Body of pancreas (tissue), 4 donors: ENCODE data around the gene TXN2. TPM values are rescaled to one million over a fixed set of nuclear protein-coding genes. Genes with fewer than 3 reads are reported as not detected.

ENCODE experiments used
- ATAC-seq: fragments of 150-250 bp; one replicate; pipeline ENCODE4 v1.9.1; 2016
- DNase-seq, 4 donors: peaks; one replicate each; pipeline ENCODE4 v3.0.0-alpha.2; 2019
- H3K27ac ChIP-seq, 4 donors: fragments of 200-600 bp; sonication (generic); 1 replicate in 3 of 4; 2 replicates in 1 of 4; pipeline versions ENCODE4 v1.5.1 to v1.6.1; 2016 to 2019; ENCODE audit warnings: mild to moderate bottlenecking in 1 of 4, mixed read lengths in 1 of 4, moderate library complexity in 1 of 4
- H3K27me3 ChIP-seq, 2 donors: fragments of 200-600 bp; sonication (generic); one replicate each; pipeline ENCODE4 v1.6.0; 2016; ENCODE audit warnings: mild to moderate bottlenecking in 1 of 2
- H3K36me3 ChIP-seq, 2 donors: fragments of 200-600 bp; sonication (generic); replicated peaks in 1 of 2; 2 replicates each; pipeline ENCODE4 v1.5.1; 2016; ENCODE audit warnings: low read depth in 2 of 2; ENCODE audit not compliant: insufficient read depth in 1 of 2
- H3K4me1 ChIP-seq: fragments of 200-600 bp; sonication (generic); one replicate; pipeline ENCODE4 v1.6.0; 2016
- H3K4me3 ChIP-seq, 2 donors: fragments of 200-600 bp; sonication (generic); 1 replicate in 1 of 2; 2 replicates in 1 of 2; pipeline ENCODE4 v1.5.1; 2016 to 2019
- H3K9me3 ChIP-seq, 3 donors: fragments of 200-600 bp; sonication (generic); 1 replicate in 2 of 3; 2 replicates in 1 of 3; pipeline ENCODE4 v1.5.1; 2016
- CTCF ChIP-seq, 7 experiments: fragments of 450-650 bp in 4 of 7; fragments of 200-600 bp in 3 of 7; sonication (generic) in 3 of 7; IDR thresholded peaks; one replicate each; pipeline ENCODE4 v1.5.1; 2016 to 2019; ENCODE audit warnings: antibody characterized with exemption in 7 of 7
- POLR2A ChIP-seq, 3 donors: fragments of 450-650 bp; IDR thresholded peaks; one replicate each; pipeline ENCODE4 v1.6.1; 2016; ENCODE audit warnings: antibody characterized with exemption in 3 of 3, mild to moderate bottlenecking in 2 of 3
- WGBS, 2 donors: methylation state at CpG; one replicate each; pipeline ENCODE4 v1.1.5; 2017; 5-methylcytosine and 5-hydroxymethylcytosine counted together
- intact Hi-C: fragments of 100-400 bp; cut with DNase I; formaldehyde crosslinking; loops from one replicate; pipeline ENCODE4 v1.15.1; 2023
- total RNA-seq, 2 donors: library from RNA; depleted of rRNA; stranded (reverse); fragments of >200 nt; gene quantifications; one replicate each; pipeline ENCODE4 v1.1.0, GENCODE V29; 2016

The TXN2 gene
- total RNA-seq, 2 donors from 2014 or later: 27.0 to 44.5 TPM

DNA sequence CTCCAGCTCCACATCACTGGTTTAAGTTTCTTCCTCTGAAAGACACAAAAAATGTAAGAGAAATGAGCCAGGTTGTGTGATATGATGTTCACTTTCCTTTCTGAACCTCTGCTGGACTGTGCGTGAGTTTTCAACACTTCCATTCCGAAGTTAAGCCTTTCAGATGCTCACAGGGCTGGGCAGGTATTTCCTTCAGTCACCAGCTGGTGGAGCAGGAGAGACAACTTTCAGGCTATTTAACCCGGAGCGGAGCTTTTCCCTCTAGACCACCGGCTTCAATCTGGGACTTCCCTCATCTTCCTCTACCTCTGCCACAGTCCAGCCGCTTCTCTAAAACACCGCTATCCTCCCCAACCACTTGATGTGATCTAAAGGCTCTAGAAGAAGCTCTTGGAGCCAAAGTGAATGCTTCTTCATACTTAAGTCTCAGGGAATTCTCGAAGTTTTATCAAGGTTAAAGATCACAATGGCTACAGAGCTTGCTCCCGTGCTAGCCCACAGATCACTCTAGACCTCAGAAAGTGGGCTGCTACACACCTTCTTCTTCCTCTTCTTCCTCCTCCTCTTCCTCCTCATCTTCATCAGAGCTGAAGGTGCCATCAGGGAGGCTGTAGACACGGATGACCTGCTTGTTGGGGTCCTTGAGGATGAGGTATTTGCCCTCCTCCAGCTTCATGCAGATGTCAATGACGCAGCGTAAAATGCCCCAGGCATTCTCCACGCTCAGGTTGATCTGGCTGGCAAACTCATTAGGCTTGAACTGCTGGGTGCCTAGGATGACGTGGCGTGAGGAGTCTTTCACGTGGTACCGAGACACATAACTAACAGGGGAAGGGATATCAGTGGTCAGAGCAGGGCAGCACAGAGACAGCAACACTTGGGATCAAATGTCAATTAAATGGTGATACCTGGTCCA is 29.8 kb upstream of the TXN2 start:
- Histone ChIP-seq H3K27me3 (no peaks in the 10 kb centered on the region), H3K9me3 (no peaks in the 10 kb centered on the region), H3K36me3 (peaks cover 28 to 48% of the 10 kb centered on the region in 2 donors), H3K4me3 (no peak overlapping the region), H3K4me1 (peaks cover 14% of the 10 kb centered on the region), H3K27ac (no peak overlapping the region)
- intact Hi-C loops: no loop called here
- ATAC-seq (no peak), DNase-seq (peak; percentile 32 to 51 (median 42))
- WGBS, 2 donors: 66 to 73% methylated on average over 17 of the region's 17 CpGs
- TF ChIP-seq POLR2A (IDR thresholded peaks at IDR 0.05): no peak
- TF ChIP-seq CTCF (IDR thresholded peaks at IDR 0.05): peak; percentile 1 to 43 (median 29)

DNA sequence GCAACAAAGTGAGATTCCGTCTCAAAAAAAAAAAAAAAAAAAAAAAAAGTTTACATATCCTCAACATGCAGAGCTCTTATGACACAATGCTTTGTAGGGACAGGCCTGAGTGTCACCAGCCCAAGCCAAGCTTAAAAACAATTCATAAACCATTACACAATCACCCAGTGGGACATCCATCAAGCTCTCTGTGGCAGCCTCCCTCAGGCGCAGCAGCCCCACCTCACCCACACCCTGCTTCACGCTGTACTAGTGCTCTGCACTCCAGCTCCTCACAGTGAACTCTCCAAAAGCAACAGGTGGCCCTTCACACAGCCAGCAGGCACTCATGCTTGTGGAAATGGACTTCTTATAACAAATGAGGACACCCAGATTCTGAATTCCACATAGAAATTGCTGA is 28.9 kb upstream of the TXN2 start:
- ATAC-seq (no peak), DNase-seq (no peak)
- intact Hi-C loops: no loop called here
- no peaks in the 10 kb centered on the region for H3K27me3 ChIP-seq
- no peak overlapping the region for H3K27ac ChIP-seq
- peaks cover 23% of the 10 kb centered on the region for H3K4me1 ChIP-seq
- H3K9me3 ChIP-seq: no peaks in the 10 kb centered on the region
- TF ChIP-seq POLR2A (IDR thresholded peaks at IDR 0.05) (no peak), CTCF (IDR thresholded peaks at IDR 0.05) (no peak)
- peaks cover 25 to 40% of the 10 kb centered on the region in 2 donors for H3K36me3 ChIP-seq
- WGBS, 2 donors: 75 to 92% methylated on average over 2 to 3 of the region's 3 CpGs
- no peak overlapping the region for H3K4me3 ChIP-seq

GRCh38 chr22:36507518-36508010 is 26.1 kb upstream of the TXN2 start:
- intact Hi-C loops: no loop called here
- no peak overlapping the region for H3K4me3 ChIP-seq
- TF ChIP-seq POLR2A (IDR thresholded peaks at IDR 0.05) (no peak), CTCF (IDR thresholded peaks at IDR 0.05) (no peak)
- WGBS, 2 donors: 85 to 86% methylated on average over 6 of the region's 6 CpGs
- ATAC-seq (no peak), DNase-seq (no peak)
- peaks cover 28% of the 10 kb centered on the region for H3K4me1 ChIP-seq
- no peaks in the 10 kb centered on the region for H3K9me3 ChIP-seq
- peaks cover 6 to 16% of the 10 kb centered on the region in 2 donors for H3K36me3 ChIP-seq
- peak overlapping the region; percentile 57 to 85 (median 70) for H3K27ac ChIP-seq
- no peaks in the 10 kb centered on the region for H3K27me3 ChIP-seq

- DNase-seq (peak; percentile 91 to 92 (median 92)), ATAC-seq (peak; percentile 94)
- Histone ChIP-seq H3K36me3 (peaks cover 0 to 9% of the 10 kb centered on the region in 2 donors), H3K9me3 (no peaks in the 10 kb centered on the region), H3K4me3 (peak within 1 kb of the TSS; percentile 23 to 35), H3K27me3 (no peaks in the 10 kb centered on the region), H3K27ac (peak within 1 kb of the TSS; percentile 57 to 85 (median 70)), H3K4me1 (peaks cover 28% of the 10 kb centered on the region)
- peak; percentile 67 to 85 (median 73) for TF ChIP-seq POLR2A (IDR thresholded peaks at IDR 0.05)
- no peak for TF ChIP-seq CTCF (IDR thresholded peaks at IDR 0.05)
- WGBS, 2 donors: 5 to 27% methylated on average over 12 to 75 of the region's 75 CpGs
- intact Hi-C loops: no loop called here
Measured at GRCh38 chr22:36506637-36507517, 25.4 kb upstream of the TXN2 start, which contains the start of gene FOXRED2. FOXRED2 (minus strand) TSS chr22:36507040; CDS start chr22:36506422, 618 bp downstream.
